ENCODE data around the gene JMJD8. TPM values are rescaled to one million over a fixed set of nuclear protein-coding genes. Genes with fewer than 3 reads are reported as not detected.
A peak's percentile ranks its signal among the peaks of the same experiment; 100 is the strongest.

The JMJD8 gene
- total and polyA plus RNA-seq, 11 donors, result 36.2 to 103 (median 44.1) TPM

DNA sequence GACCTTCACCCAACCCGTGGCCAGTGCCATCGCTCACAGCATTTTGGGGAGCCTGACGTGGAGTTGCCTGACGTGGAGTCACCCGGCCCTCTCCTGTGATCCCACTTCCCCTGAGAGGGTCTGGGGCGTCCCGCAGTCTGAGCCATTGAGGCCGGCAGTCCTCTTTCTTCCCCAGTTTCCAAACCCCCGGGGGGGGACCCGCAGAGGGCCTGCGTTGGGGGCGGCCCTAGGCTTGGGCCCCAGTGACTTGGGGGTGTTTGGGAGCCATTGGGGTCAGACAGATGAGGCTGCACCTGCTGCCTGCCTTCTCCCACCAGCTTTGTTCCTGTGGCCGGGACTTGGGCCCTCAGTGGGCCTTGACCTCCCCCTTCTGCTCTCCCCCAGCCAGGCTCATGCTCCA, 14.5 kb downstream of the JMJD8 start:
- H3K4me1 ChIP-seq, result peaks cover 6 to 29% (median 22%) of the 10 kb centered on the region in 12 donors
- ATAC-seq, result no peak
- DNase-seq, result no peak
- TF ChIP-seq POLR2A (IDR thresholded peaks at IDR 0.05) (no peak), CTCF (IDR thresholded peaks at IDR 0.05) (no peak)
- peak overlapping the region in 3 of 12 donors; percentile 97 to 100 (median 99) for H3K4me3 ChIP-seq
- WGBS, 4 donors, result 91 to 94% (median 93%) methylated on average over 10 to 13 of the region's 13 CpGs
- peaks cover 0 to 53% (median 47%) of the 10 kb centered on the region in 9 donors for H3K36me3 ChIP-seq
- no peaks in the 10 kb centered on the region for H3K9me3 ChIP-seq
- no peaks in the 10 kb centered on the region for H3K27me3 ChIP-seq
- no peak overlapping the region for H3K27ac ChIP-seq
- intact Hi-C loops (cut with DNase I), result loop anchor here in 2 of 10 donors (10.0 kb wide), 2 partner anchors 245 to 275 kb away; partner anchors contain the start of genes NME4 (in 2 of the 2) and RAB11FIP3 (in 1 of the 2)

DNA sequence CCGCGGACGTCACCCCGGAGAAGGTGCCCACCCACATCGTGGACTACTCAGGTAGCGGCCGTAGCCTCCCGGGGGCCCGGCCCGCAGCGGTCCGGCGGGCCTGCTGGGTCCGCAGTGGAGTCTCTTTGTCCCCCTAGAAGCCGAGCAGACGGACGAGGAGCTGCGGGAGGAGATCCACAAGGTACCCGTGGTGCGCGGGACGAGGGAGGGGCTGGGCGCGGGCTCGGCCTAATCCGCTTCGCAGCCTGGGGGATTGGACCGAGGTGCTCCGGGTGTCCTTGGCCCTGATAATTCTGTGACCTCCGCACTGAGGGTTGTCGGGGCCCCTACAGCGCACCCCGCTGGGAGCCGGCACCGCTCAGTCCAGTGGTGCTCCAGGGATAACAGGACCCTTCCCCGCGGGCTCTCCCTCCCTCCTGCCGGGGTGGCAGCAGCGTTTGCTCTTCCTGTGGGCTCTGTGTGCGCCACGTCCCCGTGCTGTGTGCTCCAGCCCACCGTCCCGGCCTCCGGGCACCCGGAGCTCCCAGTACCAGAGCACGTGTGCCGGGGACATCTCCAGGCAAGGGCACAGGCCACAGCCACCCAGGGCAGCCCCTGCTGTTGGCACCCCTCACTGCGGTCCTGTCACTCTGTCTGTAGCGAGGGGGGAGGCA, 15.5 kb downstream of the JMJD8 start:
- peak overlapping the region; percentile 49 to 99 (median 94) for H3K27ac ChIP-seq
- H3K4me1 ChIP-seq, result peaks cover 6 to 22% (median 17%) of the 10 kb centered on the region in 12 donors
- 2 to 7% (median 5%) methylated on average over 33 to 50 of the region's 50 CpGs for WGBS, 4 donors
- peaks cover 0 to 46% (median 45%) of the 10 kb centered on the region in 9 donors for H3K36me3 ChIP-seq
- intact Hi-C loops (cut with DNase I), result loop anchor here in 2 of 10 donors (10.0 kb wide), 2 partner anchors 244 to 274 kb away; partner anchors contain the start of genes NME4 (in 2 of the 2) and RAB11FIP3 (in 1 of the 2)
- no peak for TF ChIP-seq CTCF (IDR thresholded peaks at IDR 0.05)
- no peak for TF ChIP-seq POLR2A (IDR thresholded peaks at IDR 0.05)
- peak overlapping the region; percentile 67 to 100 (median 98) for H3K4me3 ChIP-seq
- peak in 1 of 4 donors; percentile 1 for ATAC-seq
- no peaks in the 10 kb centered on the region for H3K9me3 ChIP-seq
- H3K27me3 ChIP-seq, result no peaks in the 10 kb centered on the region
- DNase-seq, result no peak

DNA sequence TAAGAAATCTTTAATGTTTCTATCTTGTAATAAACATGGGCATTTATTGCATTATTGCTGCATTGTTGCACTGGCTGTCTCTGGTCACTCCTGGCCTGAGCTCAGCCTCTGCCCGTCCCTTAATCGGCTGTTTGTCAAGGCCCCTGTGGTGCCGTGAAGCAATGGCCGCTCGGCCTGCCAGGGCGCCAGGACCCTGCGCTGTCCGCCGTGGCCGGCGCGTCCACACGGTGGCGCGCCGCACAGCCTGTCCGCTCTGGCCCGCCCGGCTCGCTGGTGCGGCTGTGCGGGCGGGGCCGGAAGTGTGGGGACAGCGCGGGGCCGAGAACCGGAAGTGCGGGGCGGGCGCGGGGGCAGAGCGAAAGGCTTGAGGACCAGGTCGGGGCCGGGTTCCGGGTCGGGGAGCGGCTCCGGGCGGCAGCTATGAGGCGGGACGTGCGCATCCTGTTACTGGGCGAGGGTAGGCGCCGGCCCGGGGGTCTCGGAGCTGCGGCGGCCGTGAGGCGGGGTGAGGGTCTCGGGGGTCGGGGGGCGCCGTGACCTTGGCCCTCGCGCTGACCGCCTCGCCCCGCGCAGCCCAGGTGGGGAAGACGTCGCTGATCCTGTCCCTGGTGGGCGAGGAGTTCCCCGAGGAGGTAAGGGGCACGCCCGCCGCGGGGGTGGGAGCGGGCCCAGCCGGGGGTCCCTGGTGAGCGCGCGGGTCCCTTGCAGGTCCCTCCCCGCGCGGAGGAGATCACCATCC, 16.2 kb downstream of the JMJD8 start, which contains the start of gene RHOT2:
TSS of gene RHOT2 (plus strand) at position 353 of the 739 bp plus-strand sequence. CDS start at position 421, 68 bp downstream.
- intact Hi-C loops (cut with DNase I), result loop anchor here in 2 of 10 donors (10.0 kb wide), 2 partner anchors 243 to 273 kb away; partner anchors contain the start of genes NME4 (in 2 of the 2) and RAB11FIP3 (in 1 of the 2)
- TF ChIP-seq POLR2A (IDR thresholded peaks at IDR 0.05) (peak; percentile 45 to 84), CTCF (IDR thresholded peaks at IDR 0.05) (peak; percentile 71 to 98 (median 92))
- H3K4me3 ChIP-seq, result peak within 1 kb of the TSS; percentile 67 to 100 (median 98)
- no peaks in the 10 kb centered on the region for H3K27me3 ChIP-seq
- 1% methylated on average over 53 to 78 of the region's 78 CpGs for WGBS, 4 donors
- ATAC-seq (peak; percentile 74 to 93 (median 90)), DNase-seq (peak; percentile 95 to 97 (median 95))
- peaks cover 6 to 22% (median 17%) of the 10 kb centered on the region in 12 donors for H3K4me1 ChIP-seq
- no peaks in the 10 kb centered on the region for H3K9me3 ChIP-seq
- peaks cover 0 to 40% (median 38%) of the 10 kb centered on the region in 9 donors for H3K36me3 ChIP-seq
- peak within 1 kb of the TSS; percentile 49 to 99 (median 94) for H3K27ac ChIP-seq
